ENCODE results near the gene BARHL1.

The BARHL1 gene

DNA sequence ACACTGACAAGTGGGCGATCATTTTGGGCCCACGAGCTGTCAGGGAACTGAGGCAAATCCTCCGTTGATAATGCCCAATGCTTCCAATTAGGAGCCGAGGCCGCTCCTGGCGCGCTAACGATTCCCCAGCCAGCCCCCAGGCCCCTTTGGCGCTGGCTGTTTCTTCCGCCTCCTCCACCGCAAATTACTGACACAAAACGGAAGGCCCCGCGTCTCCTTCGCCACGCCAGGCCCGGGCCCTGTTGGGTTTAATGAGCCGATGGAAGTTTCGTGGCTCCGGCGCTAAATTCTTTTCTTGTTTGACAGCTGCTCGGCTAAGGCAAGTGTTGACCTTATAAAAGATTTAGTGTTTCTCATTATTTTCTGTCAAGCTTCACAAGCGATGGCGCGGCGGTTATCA lies 25.7 kb upstream of the BARHL1 start:
- H3K27me3 ChIP-seq (ENCODE audit: insufficient read depth, low read length) = peaks cover 11% of the 10 kb centered on the region; the same call in 1 of the 2 replicates
- no peak for TF ChIP-seq EZH2 (IDR thresholded peaks at IDR 0.05; ENCODE audit: borderline replicate concordance, low read length)
- TF ChIP-seq, protein P1, sequence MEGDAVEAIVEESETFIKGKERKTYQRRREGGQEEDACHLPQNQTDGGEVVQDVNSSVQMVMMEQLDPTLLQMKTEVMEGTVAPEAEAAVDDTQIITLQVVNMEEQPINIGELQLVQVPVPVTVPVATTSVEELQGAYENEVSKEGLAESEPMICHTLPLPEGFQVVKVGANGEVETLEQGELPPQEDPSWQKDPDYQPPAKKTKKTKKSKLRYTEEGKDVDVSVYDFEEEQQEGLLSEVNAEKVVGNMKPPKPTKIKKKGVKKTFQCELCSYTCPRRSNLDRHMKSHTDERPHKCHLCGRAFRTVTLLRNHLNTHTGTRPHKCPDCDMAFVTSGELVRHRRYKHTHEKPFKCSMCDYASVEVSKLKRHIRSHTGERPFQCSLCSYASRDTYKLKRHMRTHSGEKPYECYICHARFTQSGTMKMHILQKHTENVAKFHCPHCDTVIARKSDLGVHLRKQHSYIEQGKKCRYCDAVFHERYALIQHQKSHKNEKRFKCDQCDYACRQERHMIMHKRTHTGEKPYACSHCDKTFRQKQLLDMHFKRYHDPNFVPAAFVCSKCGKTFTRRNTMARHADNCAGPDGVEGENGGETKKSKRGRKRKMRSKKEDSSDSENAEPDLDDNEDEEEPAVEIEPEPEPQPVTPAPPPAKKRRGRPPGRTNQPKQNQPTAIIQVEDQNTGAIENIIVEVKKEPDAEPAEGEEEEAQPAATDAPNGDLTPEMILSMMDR (IDR thresholded peaks at IDR 0.05; ENCODE audit: low read length) = no peak
- H3K4me1 ChIP-seq (ENCODE audit: insufficient read depth, low read length, severe bottlenecking) = no peaks in the 10 kb centered on the region
- H3K4me3 ChIP-seq (ENCODE audit: low read depth, low read length, poor library complexity, severe bottlenecking) = no peak overlapping the region
- no peaks in the 10 kb centered on the region for H4K20me1 ChIP-seq (ENCODE audit: insufficient read depth, low read length)
- H3K9ac ChIP-seq (ENCODE audit: low read length) = no peak overlapping the region
- H3K9me3 ChIP-seq (ENCODE audit: low read length) = no peaks in the 10 kb centered on the region
- H3K9me2 ChIP-seq (ENCODE audit: low read depth, low read length) = no peaks in the 10 kb centered on the region
- H3F3A ChIP-seq (ENCODE audit: insufficient read depth, low read length) = no peaks in the 10 kb centered on the region
- H3K36me3 ChIP-seq (ENCODE audit: insufficient read depth, low read length) = no peaks in the 10 kb centered on the region; the same call in 1 of the 2 replicates
- no peaks in the 10 kb centered on the region for H3K79me2 ChIP-seq (ENCODE audit: insufficient read depth, low read length)
- no peak overlapping the region for H3K27ac ChIP-seq (ENCODE audit: low read depth, low read length, poor library complexity, severe bottlenecking)
- no peak overlapping the region for H3K4me2 ChIP-seq (ENCODE audit: low read length)
- H2AFZ ChIP-seq (ENCODE audit: low read length) = no peak overlapping the region

DNA sequence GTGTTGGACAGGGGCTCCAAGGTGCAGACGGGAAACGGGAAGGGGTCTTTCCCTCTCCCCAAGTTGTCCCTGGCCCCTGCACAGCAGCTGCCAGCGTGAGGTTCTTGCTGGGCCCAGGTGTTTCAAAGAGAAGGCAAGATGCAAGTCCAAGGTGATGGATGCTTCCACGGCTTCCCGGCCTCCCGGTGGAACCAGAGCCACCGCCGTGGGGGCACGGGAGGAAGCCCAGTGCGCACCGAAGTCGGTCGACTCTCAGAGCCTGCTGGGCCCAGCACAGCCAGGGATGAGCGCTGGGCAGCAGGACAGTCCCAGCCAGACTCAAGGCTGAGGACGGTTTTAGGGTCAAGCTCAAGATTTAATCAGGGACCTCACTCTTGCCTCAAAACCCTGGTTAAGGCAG lies 25.2 kb upstream of the BARHL1 start:
- Histone ChIP-seq H4K20me1 (ENCODE audit: insufficient read depth, low read length) (no peaks in the 10 kb centered on the region), H3K36me3 (ENCODE audit: insufficient read depth, low read length) (no peaks in the 10 kb centered on the region; the same call in 1 of the 2 replicates), H3K27me3 (ENCODE audit: insufficient read depth, low read length) (peaks cover 14% of the 10 kb centered on the region; the same call in 1 of the 2 replicates), H3K9me3 (ENCODE audit: low read length) (no peaks in the 10 kb centered on the region), H3K79me2 (ENCODE audit: insufficient read depth, low read length) (no peaks in the 10 kb centered on the region), H3F3A (ENCODE audit: insufficient read depth, low read length) (no peaks in the 10 kb centered on the region), H3K4me3 (ENCODE audit: low read depth, low read length, poor library complexity, severe bottlenecking) (no peak overlapping the region), H3K27ac (ENCODE audit: low read depth, low read length, poor library complexity, severe bottlenecking) (no peak overlapping the region), H2AFZ (ENCODE audit: low read length) (no peak overlapping the region), H3K4me2 (ENCODE audit: low read length) (no peak overlapping the region), H3K4me1 (ENCODE audit: insufficient read depth, low read length, severe bottlenecking) (no peaks in the 10 kb centered on the region), H3K9me2 (ENCODE audit: low read depth, low read length) (no peaks in the 10 kb centered on the region), H3K9ac (ENCODE audit: low read length) (no peak overlapping the region)
- no peak for TF ChIP-seq EZH2 (IDR thresholded peaks at IDR 0.05; ENCODE audit: borderline replicate concordance, low read length)
- TF ChIP-seq, protein P1 (IDR thresholded peaks at IDR 0.05; ENCODE audit: low read length) = no peak

DNA sequence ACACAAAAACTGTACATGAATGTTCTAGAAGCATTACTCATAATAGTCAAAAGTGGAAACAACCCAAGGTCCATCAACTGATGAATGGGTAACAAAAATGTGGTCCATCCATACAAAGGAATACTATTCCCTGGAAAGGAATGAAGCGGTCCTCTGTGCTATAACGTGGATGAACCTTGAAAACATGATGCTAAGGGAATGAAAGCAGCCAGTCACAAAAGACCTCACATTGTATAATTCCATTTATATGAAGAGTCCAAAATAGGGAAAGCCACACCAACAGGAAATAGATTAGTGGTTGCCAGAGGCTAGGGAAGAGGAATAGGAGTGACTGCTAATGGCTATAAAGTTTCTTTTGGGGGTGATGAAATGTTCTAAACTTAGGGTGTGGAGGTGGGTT lies 22.7 kb upstream of the BARHL1 start:
- Histone ChIP-seq H3K4me2 (ENCODE audit: low read length) (no peak overlapping the region), H3K9me2 (ENCODE audit: low read depth, low read length) (no peaks in the 10 kb centered on the region), H3K4me1 (ENCODE audit: insufficient read depth, low read length, severe bottlenecking) (no peaks in the 10 kb centered on the region), H3F3A (ENCODE audit: insufficient read depth, low read length) (no peaks in the 10 kb centered on the region), H2AFZ (ENCODE audit: low read length) (no peak overlapping the region), H3K36me3 (ENCODE audit: insufficient read depth, low read length) (no peaks in the 10 kb centered on the region; the same call in 1 of the 2 replicates), H3K27ac (ENCODE audit: low read depth, low read length, poor library complexity, severe bottlenecking) (no peak overlapping the region), H3K27me3 (ENCODE audit: insufficient read depth, low read length) (peaks cover 14% of the 10 kb centered on the region; the same call in 1 of the 2 replicates), H3K9me3 (ENCODE audit: low read length) (no peaks in the 10 kb centered on the region), H3K9ac (ENCODE audit: low read length) (no peak overlapping the region), H3K4me3 (ENCODE audit: low read depth, low read length, poor library complexity, severe bottlenecking) (no peak overlapping the region), H4K20me1 (ENCODE audit: insufficient read depth, low read length) (no peaks in the 10 kb centered on the region), H3K79me2 (ENCODE audit: insufficient read depth, low read length) (no peaks in the 10 kb centered on the region)
- TF ChIP-seq EZH2 (IDR thresholded peaks at IDR 0.05; ENCODE audit: borderline replicate concordance, low read length) = no peak
- TF ChIP-seq, protein P1 (IDR thresholded peaks at IDR 0.05; ENCODE audit: low read length) = no peak
